ENCODE measurements around the gene ROGDI.

Gene ROGDI, protein sequence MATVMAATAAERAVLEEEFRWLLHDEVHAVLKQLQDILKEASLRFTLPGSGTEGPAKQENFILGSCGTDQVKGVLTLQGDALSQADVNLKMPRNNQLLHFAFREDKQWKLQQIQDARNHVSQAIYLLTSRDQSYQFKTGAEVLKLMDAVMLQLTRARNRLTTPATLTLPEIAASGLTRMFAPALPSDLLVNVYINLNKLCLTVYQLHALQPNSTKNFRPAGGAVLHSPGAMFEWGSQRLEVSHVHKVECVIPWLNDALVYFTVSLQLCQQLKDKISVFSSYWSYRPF

DNA sequence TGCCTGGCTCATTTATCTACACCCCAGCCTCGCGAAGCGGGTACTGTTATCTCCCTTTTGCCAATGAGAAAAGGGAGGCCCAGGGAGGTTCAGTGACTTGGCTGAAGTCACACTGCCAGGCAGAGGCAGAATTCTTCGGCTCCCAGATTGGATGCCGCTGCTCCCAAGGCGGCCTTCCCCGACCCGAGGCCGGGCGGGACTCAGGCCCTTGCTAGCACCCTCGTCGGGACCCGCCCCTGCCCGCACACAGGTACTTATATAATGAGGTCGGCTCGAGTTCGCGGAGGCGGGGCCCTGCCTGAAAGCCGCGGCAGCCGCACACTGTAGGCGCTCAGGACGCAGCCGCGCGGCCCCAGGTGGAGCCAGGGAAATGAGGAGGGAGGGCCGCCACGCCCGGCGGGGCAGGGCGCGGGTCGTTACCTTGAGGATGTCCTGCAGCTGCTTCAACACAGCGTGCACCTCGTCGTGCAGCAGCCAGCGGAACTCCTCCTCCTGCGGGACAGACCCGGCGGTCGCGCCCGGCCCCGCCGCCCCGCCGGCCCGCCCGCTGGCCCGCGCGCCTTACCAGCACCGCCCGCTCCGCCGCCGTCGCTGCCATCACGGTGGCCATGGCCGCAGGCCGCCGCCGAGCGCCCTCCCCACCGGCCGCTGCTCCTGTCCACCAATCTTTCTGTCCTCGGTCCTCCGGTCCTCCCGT, at the start of gene ROGDI:
TSS of gene ROGDI (minus strand) at position 672 of the 697 bp plus-strand sequence. CDS start at position 610, 62 bp downstream.
- DNase-seq (ENCODE audit: low spot score) = peak; percentile 89

DNA sequence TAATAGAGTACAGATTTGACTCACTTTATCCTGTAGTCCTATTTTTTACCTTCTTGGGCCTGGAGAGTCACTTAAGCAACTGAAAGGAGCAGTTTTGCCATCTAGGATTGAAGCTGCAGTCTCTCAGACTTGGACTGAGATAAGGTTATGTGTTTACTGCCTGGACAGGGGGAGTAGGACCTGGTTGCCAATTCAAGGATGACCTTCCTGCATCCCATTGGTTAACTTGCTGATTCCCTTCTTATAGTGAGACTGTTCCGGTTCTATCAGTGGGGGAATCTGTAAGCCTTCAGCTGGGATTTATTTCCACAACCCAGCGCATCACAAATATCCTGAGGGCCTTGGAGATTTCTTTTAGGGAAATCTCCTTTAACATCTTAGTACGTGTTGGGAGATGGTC, 47.8 kb upstream of the ROGDI start:
- DNase-seq (ENCODE audit: low spot score) = no peak

DNA sequence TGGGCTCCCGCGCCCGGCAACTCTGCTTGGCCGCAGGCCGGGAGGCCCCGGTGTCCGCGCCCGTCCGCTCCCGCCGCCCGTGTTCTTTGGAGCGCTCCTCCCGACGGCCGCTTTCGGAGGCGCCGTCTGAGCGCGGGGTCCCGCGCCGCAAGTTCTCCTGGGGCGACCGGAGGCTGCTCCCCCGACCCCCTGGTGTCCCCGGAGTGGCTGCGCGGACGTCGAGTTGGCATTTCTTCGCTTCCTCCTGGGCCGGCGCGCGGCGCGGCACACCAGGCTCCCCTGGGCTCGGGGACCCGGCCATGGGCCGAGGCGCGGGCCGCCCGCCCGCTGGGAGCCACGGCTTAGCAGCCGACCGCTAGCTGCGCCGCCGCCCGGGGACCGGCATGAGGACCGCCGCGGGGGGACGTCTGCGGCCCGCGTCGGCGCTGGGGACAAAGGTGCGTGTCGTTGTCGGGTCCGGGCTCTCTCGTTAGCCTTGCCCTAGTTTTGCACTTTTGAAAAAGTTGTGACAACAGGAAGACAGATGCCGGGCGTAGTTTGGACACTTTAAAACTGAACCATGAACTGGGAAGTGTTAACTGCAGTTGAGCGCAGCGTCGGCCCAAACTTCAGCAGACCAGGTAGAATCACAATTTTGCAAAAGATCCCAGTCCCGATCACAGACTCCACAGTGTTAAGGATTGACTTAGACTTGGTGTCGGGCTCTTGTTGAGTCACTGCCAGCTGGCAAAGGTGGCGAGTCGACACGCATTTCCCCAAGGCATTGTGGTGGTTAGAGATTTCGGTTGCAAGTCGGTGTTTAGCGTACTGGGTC, 45.5 kb upstream of the ROGDI start:
- DNase-seq (ENCODE audit: low spot score) = peak; percentile 52

DNA sequence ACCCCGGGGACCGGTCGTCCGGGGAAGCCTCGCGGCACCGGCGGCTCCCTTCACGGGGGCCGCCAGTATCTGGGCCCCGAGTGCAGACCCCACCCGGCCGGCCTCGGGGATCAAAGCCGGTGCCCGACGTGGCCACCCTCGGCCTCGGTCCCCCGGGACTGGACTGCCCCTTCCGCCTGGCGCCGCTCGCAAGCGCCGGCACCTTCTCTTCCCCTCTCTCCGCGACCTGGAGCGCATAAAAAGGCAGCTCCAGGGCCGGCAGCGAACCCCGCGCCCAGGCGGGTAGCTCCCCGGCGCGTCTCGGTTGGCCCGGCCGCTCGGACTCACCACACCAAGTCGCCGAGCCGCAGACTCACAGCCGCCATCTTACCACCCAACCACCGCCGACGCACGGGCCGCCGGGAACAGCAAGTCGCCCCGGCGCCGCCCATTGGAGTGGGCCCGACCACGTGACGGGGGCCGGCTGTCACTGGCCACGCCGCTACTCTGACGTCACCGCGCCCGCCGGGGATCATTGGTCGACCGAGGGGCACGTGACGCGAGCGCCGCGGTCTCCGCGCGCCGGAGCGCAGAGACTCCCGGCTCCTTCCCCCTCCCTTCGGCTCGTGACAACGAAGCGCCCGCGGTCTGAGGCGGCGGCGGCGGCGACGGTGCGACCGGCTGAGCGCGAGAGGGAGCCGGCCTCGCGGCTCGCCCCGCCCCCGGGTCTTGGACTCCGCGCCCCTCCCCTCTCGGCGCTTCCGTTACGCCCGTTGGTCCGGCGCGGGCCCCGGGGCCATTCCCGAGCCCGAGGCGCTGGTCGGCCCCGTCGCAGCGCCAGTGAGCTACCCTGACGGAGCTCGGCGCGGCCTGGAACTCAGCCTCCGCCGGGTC, 44.7 kb upstream of the ROGDI start, which contains the start of the genes GLYR1 and UBN1:
TSS of gene GLYR1 (minus strand) at position 388 of the 873 bp plus-strand sequence. CDS start at position 365, 23 bp downstream.
TSS of gene UBN1 (plus strand) at position 581 of the 873 bp plus-strand sequence. CDS start 5,437 bp downstream, outside the sequence.
- peak; percentile 94 for DNase-seq (ENCODE audit: low spot score)

DNA sequence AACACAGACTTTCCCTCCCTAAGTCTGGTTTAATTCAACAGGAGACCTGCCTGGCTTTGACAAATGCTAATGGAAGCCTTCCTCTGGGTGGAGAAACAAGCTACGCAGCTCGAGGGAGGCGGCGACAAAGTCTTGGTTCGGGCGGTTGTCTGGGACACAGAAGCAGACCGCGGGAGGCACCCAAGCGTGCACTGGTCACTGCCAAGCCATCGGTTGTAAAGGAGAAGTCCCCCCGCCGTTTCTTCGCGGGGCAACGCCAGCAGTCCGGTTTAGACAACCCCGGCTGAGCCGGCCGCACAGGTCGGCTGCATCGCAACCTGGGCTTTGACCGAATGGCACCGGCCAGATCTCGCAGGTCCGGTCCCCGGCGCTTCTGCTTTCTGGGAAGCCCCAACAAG, 44.1 kb upstream of the ROGDI start:
- peak; percentile 29 for DNase-seq (ENCODE audit: low spot score)

DNA sequence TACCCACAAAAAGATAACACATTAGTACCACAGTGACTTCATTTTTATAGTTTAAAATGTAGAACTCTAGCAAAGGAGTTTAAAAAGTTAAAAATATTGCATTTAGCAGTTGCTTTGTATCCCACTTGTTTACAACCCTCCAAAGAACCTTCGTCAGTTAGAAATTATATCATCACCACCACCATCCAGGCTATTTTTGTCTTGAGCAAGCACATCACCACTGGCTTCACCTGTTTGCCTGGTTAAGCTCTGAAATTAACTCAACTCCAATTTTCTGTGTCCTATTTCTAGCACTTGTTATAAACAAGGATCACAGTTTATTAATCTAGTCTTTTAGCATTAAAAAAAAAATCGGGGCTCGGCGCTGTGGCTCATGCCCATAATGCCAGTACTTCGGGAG, 38.6 kb upstream of the ROGDI start:
- no peak for DNase-seq (ENCODE audit: low spot score)

DNA sequence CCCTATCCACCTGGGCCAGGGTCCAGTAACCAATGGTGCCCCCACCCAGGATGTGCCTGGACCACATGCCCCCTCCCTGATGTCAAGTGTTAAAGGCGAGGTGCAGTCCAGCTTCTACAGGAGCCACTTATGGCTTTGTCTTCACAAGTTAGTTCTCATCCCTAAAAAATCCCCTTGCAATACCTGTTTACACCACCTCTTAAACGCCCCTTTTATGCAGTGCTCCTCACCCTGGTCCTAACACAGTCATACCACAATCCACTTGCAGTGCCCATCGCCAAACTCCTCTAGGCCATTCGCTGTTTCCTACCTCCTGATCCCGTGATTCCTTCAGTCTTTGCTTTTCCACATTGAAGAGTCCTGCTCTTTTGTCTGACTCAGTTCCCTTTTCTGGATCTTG, 37.5 kb upstream of the ROGDI start:
- DNase-seq (ENCODE audit: low spot score) = no peak

DNA sequence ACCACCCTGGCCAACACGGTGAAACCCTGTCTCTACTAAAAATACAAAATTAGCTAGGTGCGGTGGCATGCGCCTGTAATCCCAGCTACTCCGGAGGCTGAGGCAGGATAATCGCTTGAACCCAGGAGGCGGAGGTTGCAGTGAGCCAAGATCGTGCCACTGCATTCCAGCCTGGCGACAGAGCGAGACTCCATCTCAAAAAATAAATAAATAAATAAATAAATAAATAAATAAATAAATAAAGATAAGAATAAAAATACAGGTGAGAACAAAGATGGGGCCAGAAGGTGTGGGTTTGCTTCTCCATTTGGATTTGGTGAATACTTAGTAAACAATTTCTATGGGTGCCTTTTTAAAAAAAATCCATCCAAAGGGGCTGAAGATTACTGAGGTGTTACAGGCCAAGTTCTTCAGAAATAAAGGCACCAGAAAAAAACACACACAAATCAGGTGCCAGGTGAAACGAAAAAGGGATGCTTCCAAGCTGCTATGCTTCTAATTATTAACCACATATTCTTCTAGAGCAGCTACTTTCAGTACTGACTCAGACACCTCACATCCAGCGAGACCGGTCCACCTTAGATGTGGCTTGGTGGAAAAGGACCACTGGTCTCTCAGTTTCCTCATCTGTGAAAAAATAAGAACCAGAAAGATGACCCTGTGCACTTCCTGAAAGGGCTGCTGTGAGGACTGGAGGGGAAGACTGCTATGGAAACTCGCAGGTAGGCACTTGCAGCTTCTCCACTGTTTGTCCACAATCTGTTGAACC, 35.5 kb upstream of the ROGDI start:
- no peak for DNase-seq (ENCODE audit: low spot score)

DNA sequence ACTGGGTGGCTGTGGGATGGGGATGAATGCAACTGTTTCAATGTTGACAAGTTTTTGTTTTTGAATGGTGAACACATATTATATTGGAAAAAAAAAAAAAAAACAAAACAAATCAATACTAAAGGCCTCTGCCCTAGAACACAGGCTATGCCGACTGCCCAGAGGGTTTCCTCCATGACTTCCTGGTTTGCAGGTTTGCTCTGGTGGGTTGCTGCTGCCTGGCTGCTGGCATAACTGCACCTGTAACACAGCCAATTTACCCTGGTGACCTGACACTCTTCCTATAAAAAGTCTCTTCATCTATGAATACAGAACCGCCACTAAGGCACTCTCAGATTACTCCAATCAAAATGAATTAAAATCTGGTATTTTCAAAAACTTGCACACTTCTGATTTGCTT, 34.3 kb upstream of the ROGDI start:
- DNase-seq (ENCODE audit: low spot score) = no peak

DNA sequence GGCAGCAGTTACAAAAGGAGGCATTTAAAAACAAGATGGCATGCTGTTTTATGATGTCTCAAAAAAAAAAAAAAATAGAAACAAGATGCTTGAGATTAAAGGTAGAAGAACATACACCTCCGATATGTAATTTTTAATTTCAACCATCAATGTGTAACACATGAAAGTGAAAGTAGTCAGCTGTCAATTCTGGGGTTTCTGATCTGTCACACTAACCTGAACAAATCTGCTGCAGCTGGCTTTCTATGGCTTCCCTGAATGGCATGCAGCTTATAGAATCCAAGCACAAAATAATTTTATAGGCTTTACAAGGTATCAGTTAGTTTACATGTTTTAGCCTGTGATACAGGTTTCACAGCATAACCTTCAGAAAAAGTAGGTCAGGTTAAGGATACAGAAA, 31.2 kb upstream of the ROGDI start:
- no peak for DNase-seq (ENCODE audit: low spot score)

DNA sequence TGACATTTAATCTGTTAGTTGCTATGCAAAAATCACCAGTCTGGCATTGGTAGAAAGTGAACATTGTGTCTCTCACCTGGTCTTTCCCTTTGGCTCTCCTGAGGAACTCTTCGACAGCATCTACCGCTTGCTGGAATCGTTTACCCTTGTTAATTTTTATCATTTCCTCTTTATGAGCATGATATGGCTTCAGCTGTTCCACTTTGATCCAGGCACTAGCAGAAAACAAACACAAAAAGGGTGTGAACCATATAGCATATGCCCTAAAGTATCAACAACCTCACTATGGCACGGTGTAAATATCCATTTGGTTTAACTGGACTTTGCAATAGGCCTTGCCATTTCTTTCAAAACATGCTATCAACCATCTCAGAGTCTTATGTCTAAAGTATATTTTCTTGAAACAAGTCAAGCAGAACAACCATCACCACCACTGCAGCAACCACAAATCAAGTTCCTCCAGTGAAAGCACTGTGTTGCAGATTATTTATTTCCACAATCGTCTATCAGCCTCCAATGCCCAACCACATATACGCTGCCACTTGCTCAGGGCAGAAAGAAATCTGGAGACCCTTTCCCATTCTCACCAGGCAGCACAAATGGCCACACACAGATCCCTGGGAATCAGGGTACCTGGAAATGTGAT, 30.4 kb upstream of the ROGDI start:
- DNase-seq (ENCODE audit: low spot score) = no peak

DNA sequence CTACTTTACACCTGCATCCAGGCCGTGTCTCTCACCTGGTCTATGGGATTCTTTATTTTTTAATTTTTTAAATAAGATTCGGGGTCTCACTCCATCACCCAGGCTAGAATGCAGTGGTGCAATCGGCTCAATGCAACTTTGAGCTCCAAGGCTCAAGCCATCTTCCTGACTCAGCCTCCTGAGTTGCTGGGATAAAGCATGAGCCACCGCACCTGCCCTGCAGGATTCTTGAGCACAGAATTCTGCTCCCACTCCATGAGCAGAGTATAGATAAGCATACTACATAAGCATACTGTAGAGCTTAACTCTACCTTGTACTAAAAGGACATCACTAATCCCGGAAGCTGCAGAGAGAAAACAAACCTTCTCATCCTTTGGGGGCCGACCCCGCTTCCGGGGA, 29.2 kb upstream of the ROGDI start:
- DNase-seq (ENCODE audit: low spot score) = no peak

DNA sequence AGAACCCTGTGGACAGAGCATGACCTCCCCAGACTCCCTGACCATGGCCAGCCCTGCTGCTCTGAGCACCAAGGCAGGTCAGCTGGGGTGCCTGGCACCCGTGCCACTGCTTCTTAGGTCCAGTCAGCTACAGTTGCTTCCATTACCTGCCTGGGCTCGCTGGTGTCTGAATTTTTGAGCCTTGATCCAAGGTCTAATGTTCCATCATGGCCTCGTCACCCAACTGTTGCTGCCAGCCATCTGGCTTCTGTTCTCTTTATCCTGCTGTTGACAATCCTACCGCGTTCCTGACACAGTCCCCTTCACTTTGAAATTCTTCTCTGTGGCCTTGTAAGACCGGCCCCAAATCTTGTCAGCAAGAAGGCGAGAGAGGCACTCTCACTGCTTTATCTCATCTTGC, 28.0 kb upstream of the ROGDI start:
- no peak for DNase-seq (ENCODE audit: low spot score)

DNA sequence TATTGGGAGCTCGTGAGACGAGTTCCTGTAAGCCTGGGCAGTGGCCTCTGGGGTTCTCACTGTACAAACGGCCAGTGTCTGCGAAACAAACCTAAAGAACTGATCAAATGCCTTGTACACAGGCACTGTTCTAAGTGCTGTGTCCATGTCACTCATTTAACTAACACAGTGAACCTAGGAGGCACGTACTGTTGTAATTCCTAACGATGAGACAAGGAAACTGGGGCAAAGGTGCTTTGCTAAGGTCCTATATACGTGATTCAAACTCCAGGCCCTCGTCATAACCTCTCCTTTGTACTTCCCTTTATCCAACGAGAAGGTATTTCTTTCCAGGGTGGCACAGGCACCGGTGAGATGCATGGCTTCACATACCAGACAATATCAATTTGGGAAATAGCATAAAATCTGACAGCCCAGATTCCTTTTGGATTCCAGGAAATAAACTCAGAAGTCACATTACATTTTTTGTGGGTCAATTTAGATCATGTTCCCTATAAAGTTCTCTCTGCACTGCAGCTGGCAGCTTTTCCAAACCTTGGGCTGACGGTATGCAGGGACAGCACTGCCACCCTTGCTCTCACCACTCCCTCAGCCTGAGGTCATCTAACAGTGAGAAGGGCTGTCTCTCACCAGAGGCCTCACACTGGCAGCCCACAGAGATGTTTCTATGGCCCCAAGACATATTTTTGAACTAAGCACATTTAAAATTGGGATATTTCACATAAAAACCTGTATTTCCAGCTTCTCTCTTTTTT, 26.3 kb upstream of the ROGDI start:
- no peak for DNase-seq (ENCODE audit: low spot score)

DNA sequence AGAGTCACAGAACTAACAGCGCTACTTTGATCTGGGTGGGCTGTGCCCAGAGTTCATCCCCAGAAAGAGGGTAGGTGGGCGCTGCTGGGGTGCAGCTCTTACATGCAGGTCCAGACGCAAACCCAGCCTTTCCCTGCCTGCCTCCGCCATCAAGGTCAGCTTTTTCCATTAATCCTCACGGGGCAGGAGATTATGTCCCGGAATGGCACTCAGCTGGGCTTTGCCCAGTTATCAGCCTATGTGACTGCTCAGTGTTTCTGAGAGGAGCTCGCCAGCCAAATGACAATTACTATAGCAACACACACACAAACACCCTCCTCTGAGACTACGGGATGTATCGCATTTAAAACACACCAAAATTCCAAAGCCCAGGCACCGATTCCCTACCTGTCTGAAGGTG, 24.5 kb upstream of the ROGDI start:
- no peak for DNase-seq (ENCODE audit: low spot score)

DNA sequence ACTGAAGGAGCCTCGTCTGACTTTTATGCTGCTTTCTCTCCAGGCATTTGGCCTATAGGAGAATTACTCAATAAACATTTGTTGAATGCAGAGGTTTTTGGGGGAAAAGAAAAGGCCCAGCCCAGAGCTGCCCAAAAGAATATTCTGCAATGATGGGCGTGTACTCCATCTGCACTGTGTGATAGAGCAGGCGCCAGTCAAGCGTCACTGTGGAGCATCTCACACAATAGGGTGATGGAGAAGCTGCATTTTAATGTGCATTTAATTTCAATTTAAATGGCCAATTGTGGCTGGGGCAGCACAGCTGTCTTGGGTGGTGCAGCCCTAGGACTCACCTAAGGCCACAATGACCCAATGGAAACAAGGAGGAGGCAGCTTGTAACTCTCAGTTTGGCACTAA, 24.1 kb upstream of the ROGDI start:
- DNase-seq (ENCODE audit: low spot score) = no peak

DNA sequence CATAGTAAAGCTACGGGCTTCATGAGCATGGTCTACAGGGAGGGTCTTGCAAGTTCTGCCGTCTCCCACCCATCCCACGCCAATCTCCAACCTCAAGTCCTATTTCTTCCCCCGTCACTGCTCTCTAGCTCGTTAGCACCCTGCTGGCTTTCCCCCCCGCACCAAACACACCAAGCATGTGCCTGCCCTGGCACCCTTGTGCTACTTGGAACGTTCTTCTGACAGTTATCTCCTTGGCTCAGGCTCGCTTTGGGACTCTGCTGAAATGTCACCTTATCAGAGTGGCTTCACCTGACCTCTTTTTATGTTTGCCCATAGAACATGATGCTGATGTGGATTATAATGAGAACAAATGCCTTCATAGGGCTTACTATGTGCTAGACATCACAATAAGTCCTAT, 22.8 kb upstream of the ROGDI start:
- DNase-seq (ENCODE audit: low spot score) = no peak

DNA sequence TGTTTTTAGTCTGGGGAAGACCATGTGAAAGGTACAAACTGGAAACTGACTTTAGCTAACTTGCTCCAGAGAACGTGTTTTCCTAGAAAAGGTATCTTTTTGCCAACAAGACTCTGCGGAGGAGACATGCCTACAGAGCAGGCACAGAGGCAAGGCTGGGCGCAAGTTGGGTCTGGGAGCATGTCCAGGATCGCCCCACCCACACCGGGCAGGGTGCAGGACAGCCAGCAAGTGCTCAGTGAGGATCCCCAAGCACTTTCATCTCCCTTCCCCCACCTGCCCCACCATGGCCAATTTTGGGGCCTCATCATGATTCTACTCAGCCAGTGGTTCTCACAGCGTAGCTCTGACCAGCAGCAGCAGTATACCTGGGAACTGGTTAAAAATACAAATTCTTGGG, 18.2 kb upstream of the ROGDI start:
- no peak for DNase-seq (ENCODE audit: low spot score)

DNA sequence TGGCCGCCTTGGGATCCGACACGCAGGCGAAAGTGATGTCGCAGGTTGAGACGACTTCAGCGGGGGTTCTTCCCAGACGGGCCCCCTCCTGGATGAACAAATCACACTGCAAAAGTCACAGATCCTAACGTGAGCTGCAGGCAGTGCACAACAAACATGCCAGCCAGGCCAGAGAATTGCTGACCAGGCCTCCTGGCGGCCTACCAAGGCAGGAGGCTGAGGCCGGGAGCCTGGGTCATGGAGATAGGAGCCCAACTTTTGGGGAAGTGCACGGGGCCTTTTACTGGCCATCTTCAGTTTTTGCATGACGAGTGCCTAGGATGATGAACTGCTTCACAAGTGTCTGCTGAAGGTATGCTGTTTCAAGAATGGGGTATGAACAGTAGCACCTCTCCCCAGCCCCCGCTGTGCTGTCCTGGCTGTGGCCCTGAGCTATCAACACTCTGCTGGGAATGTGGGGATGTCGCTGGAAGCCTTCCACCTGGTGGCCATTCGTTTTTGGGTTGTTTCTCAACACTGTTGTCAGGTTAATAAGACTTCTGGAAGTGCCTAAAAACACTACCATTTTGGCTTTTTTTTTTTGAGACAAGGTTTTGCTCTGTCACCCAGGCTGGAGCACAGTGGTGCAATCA, 12.2 kb upstream of the ROGDI start:
- no peak for DNase-seq (ENCODE audit: low spot score)
